ENCODE data around the gene PHLDA1. TPM values are rescaled to one million over a fixed set of nuclear protein-coding genes. Genes with fewer than 3 reads are reported as not detected.
A peak's percentile ranks its signal among the peaks of the same experiment; 100 is the strongest.

Gene PHLDA1
- total RNA-seq, 4 donors from 2014 or later = 45.2 to 73.1 (median 57.5) TPM

DNA sequence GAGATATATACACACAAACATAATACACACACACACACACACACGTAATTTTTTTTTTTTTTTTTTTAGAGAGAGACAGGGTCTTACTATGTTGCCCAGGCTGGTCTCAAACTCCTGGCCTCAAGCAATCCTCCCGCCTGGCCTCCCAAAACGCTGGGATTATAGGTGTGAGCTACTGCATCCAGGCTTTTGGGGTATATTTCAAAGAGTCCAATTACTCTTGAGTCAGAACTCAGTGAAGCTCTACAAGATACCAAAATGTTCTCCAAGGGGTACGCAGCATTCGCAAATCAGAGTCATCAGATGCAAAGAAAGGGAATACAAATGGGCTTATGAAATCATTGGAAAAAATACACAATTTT lies 54.0 kb downstream of the PHLDA1 start:
- no peaks in the 10 kb centered on the region for H3K27me3 ChIP-seq
- H3K4me3 ChIP-seq (replicated peaks in 1 of 3) = no peak overlapping the region
- no peaks in the 10 kb centered on the region for H3K9me3 ChIP-seq
- TF ChIP-seq POLR2A (IDR thresholded peaks at IDR 0.05) (no peak), CTCF (IDR thresholded peaks at IDR 0.05) (no peak)
- intact Hi-C loops (cut with DNase I) = no loop called here
- WGBS, 2 donors = 78 to 82% methylated on average over 5 of the region's 5 CpGs
- DNase-seq = no peak
- peak overlapping the region in 2 of 3 donors; percentile 54 to 64 for H3K27ac ChIP-seq
- H3K4me1 ChIP-seq = peaks cover 0 to 20% of the 10 kb centered on the region in 2 donors
- H3K36me3 ChIP-seq = no peaks in the 10 kb centered on the region

GRCh38 chr12:75976913-75977312 lies 54.7 kb downstream of the PHLDA1 start:
- H3K27me3 ChIP-seq = no peaks in the 10 kb centered on the region
- H3K4me1 ChIP-seq = peaks cover 0 to 20% of the 10 kb centered on the region in 2 donors
- no peaks in the 10 kb centered on the region for H3K9me3 ChIP-seq
- TF ChIP-seq POLR2A (IDR thresholded peaks at IDR 0.05) (no peak), CTCF (IDR thresholded peaks at IDR 0.05) (no peak)
- no peaks in the 10 kb centered on the region for H3K36me3 ChIP-seq
- WGBS, 2 donors = 88 to 91% methylated on average over 3 of the region's 3 CpGs
- no peak overlapping the region for H3K4me3 ChIP-seq (replicated peaks in 1 of 3)
- H3K27ac ChIP-seq = peak overlapping the region in 1 of 3 donors; percentile 54
- no peak for DNase-seq
- intact Hi-C loops (cut with DNase I) = no loop called here

DNA sequence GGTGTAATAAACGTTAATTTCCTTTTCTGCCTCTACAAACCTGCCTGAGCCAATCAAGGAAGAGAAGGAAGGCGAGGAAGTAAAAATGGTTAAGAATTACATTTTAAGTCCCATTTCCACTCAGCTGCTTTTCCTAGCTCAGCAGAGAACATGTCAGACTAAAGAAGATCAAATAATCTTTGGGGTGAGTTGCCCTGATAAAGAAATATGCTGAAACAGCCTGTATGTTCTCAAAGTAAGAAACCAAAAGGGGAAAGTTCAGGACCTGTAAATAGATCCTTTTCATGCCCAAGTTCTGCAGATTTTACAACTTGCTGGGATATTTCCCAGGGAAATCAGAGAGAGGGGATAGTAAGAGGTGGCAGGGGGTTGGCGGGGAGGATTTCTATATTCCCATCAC lies 55.5 kb downstream of the PHLDA1 start:
- no peak overlapping the region for H3K4me3 ChIP-seq (replicated peaks in 1 of 3)
- H3K27me3 ChIP-seq = no peaks in the 10 kb centered on the region
- DNase-seq = no peak
- TF ChIP-seq CTCF (IDR thresholded peaks at IDR 0.05) (no peak), POLR2A (IDR thresholded peaks at IDR 0.05) (no peak)
- H3K36me3 ChIP-seq = no peaks in the 10 kb centered on the region
- peaks cover 0 to 20% of the 10 kb centered on the region in 2 donors for H3K4me1 ChIP-seq
- whole genome bisulfite sequencing, 2 donors = 79 to 86% methylated on average over 3 of the region's 3 CpGs
- H3K9me3 ChIP-seq = no peaks in the 10 kb centered on the region
- intact Hi-C loops (cut with DNase I) = no loop called here
- H3K27ac ChIP-seq = peak overlapping the region in 1 of 3 donors; percentile 54

DNA sequence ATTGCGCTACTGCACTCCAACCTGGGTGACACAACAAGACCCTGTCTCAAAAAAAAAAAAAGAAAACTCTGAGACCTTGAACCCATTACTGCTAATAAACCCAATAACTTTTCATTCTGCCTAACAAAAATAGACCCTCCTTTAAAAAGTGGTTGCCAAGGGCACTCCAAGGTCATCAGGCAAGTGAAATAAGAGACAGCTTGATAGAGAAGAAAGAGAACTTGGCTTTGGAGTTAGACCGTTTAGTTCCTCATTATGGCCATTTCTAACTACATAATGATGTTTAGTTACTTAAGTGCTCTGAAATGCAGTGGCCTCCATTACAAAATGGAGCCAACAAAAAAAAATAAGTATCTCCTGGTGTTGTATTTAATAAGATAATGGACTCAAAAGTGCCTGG lies 55.9 kb downstream of the PHLDA1 start:
- no peak for DNase-seq
- Histone ChIP-seq H3K36me3 (no peaks in the 10 kb centered on the region), H3K27me3 (no peaks in the 10 kb centered on the region), H3K9me3 (no peaks in the 10 kb centered on the region), H3K4me1 (peaks cover 0 to 20% of the 10 kb centered on the region in 2 donors), H3K4me3 (replicated peaks in 1 of 3) (no peak overlapping the region), H3K27ac (no peak overlapping the region)
- 87 to 89% methylated on average over 2 of the region's 2 CpGs for WGBS, 2 donors
- intact Hi-C loops (cut with DNase I) = no loop called here
- TF ChIP-seq CTCF (IDR thresholded peaks at IDR 0.05) (no peak), POLR2A (IDR thresholded peaks at IDR 0.05) (no peak)

Other genes with a start within 250 kb of the PHLDA1 start
- 100 to 1,000 TPM; 193 to 341 (median 213) TPM for gene NAP1L1, start 52.9 kb upstream of the PHLDA1 start, total RNA-seq

Measured in thyroid gland (tissue), 4 donors.